Loucy (cell line): ENCODE results near the gene CHIC1.

Experiments used
- EZH2phosphoT487 ChIP-seq: fragments of 200-600 bp; IDR thresholded peaks from 2 replicates; pipeline ENCODE4 v1.6.1; 2018; ENCODE audit warnings: antibody characterized with exemption, mild to moderate bottlenecking, moderate library complexity, borderline replicate concordance
- TF ChIP-seq, protein P1 (sequence below): fragments of 200-600 bp; sonication (generic); conservative IDR thresholded peaks from 2 replicates; pipeline ENCODE4 v1.5.1; 2014; ENCODE audit warnings: mild to moderate bottlenecking, antibody characterized with exemption, low read length

- TF ChIP-seq, protein P1, sequence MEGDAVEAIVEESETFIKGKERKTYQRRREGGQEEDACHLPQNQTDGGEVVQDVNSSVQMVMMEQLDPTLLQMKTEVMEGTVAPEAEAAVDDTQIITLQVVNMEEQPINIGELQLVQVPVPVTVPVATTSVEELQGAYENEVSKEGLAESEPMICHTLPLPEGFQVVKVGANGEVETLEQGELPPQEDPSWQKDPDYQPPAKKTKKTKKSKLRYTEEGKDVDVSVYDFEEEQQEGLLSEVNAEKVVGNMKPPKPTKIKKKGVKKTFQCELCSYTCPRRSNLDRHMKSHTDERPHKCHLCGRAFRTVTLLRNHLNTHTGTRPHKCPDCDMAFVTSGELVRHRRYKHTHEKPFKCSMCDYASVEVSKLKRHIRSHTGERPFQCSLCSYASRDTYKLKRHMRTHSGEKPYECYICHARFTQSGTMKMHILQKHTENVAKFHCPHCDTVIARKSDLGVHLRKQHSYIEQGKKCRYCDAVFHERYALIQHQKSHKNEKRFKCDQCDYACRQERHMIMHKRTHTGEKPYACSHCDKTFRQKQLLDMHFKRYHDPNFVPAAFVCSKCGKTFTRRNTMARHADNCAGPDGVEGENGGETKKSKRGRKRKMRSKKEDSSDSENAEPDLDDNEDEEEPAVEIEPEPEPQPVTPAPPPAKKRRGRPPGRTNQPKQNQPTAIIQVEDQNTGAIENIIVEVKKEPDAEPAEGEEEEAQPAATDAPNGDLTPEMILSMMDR = no peak
- no peak for TF ChIP-seq EZH2phosphoT487
These were observed 165.6 kb downstream of the CHIC1 start for GRCh38 chrX:73728602-73729001.
